Left ventricle myocardium superior (tissue), 1 donor: ENCODE measurements around the gene BCAS3. TPM values are rescaled to one million over a fixed set of nuclear protein-coding genes. Genes with fewer than 3 reads are reported as not detected.

Experiments used
- ATAC-seq: fragments of 200-7000 bp; cut with Tn5 transposase; one replicate; pipeline ENCODE4 v1.9.1; 2020; ENCODE audit warnings: mild to moderate bottlenecking, moderate library complexity
- DNase-seq: peaks from one replicate; pipeline ENCODE4 v3.0.0-alpha.2; 2020
- intact Hi-C: fragments of 100-400 bp; cut with micrococcal nuclease; formaldehyde crosslinking; loops from one replicate; pipeline ENCODE4 v1.11.0; 2022
- total RNA-seq: library from RNA; stranded (reverse); fragmentation: NEBNext Ultra II Directional; extraction: Animal tissue kit (Norgen Biotek cat#: 25700); gene quantifications from one replicate; pipeline ENCODE4 v1.2.1, GENCODE V29; 2021
- donor health status: DM: no; HTN: yes; CAD: no; lungs with severe emphysema.

Gene BCAS3
- total RNA-seq, 1 donor from 2014 or later = 15.9 TPM

DNA sequence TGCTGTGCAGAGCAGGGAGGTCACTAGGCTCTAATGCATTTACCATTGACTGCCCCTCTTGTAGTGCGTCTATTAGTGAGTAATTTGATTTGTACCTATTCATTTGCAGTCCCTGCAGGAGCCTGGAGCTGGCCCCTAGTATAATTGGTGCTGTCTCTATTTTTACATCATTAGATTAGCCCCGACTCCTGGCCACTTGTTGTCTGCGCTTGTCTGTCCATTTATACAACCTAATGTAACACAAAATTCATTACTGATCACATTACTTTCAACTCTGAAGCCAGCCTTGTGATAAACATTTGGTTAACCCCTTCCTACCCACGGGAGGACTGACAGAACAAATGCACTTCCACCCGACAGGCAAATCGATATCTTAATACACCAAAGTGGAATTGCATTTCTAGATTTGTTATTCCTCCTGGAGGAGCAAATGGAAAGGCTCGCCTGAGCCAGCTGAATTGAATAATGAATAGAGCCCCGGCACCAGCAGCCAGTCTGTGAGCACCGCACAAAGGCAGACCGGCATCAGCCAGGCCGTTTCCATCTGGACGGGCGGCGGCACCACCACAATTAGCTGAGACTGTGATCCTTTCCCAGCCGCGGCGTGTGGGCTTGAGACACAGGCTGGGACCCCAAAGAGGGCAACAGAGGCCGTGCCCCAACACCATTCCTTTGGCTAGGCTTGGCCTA lies 703.3 kb downstream of the BCAS3 start:
- DNase-seq (no peak), ATAC-seq (no peak)
- intact Hi-C loops = loop anchor here (10.0 kb wide), 1 partner anchor 376 kb away; no protein-coding TSS in a partner anchor

DNA sequence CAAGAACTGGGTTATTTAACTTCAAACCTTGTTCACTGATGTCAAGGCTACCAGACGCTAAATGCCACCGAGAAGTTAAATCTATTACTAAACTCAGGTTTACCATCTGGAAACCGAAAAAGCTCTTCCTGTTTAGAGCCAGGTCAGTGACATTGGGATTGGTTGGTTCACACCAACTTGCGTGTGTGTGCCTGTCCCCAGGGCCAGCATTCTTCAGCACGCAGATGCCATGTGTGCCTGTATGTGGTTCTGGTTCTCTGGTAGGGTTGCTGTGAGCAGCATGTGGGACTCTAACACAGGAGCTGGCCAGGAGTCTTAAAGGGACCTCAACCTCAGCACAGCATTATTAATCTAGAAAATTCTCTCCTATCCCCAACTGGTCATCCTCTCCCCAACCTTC lies 703.9 kb downstream of the BCAS3 start:
- intact Hi-C loops = loop anchor here (10.0 kb wide), 1 partner anchor 377 kb away; no protein-coding TSS in a partner anchor
- ATAC-seq (no peak), DNase-seq (no peak)

DNA sequence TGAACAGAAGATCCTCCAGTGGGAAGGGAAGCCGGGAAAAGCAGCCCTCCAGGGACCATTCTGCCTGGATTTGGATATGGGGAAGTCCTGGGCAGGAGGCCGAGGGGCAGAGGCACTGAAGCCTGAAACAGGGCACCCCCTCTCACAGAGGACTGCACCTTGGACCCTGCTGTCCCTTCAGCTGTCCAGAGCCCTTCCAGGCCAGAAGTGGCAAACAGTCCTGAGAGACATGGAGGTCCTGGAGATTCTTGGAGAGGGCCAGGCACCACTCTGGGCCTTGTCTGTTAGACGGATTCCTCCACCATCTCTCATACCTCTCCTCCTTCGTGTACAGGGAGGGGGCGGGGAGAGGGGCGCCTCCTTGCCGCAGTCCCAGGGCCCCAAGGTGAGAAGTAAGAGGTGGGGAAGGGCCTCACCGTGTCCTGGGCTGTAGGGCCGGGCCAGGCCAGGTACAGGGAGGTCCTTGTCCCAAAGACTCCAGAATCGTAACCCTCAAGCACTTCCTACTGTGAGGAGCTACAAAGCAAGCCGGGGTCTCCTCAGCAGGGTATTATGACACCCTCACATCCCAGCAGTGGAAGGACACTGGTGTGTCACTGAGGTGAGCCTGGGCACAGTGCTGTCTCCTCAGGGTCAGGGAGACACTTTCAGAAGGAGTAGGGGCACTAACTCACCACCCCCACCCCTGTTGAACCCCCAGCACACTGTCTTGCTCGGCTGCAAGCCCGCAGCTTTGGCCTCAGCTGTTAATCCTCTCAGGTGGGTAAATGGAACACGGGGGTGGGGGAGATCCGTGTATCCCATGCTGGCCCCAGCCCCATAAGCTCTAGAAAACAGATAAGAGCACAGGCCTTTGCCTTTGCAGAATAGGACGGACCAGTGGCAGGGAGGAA lies 705.4 kb downstream of the BCAS3 start:
- intact Hi-C loops = loop anchor here (10.0 kb wide), 1 partner anchor 378 kb away; no protein-coding TSS in a partner anchor
- no peak for DNase-seq
- no peak for ATAC-seq

DNA sequence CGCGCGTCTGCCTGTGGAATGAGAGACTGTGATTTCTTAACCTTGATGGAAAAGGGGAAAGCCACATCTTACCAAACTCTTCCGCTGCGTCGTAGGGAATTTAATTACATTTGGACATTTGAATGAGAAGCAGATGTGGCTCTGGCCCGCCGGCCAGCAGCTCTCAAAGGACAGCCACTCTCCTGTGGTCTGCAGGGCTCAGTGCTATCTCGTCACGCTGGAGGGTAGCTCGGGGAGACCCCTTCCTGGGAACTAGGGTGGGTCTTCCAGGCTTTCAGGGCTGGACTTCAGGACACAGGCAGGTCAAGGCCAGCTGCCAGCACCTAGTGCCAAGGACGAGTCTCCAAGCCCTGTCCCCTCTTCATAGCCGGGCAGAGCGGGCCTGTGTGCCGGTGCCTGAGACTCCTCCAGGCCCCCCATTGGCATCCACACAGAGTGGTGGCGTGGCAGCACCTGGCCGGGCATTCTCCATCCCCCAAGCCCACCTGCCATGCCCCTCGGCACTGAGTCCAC lies 706.1 kb downstream of the BCAS3 start:
- DNase-seq (no peak), ATAC-seq (peak; percentile 68)
- intact Hi-C loops = loop anchor here (10.0 kb wide), 1 partner anchor 379 kb away; no protein-coding TSS in a partner anchor

DNA sequence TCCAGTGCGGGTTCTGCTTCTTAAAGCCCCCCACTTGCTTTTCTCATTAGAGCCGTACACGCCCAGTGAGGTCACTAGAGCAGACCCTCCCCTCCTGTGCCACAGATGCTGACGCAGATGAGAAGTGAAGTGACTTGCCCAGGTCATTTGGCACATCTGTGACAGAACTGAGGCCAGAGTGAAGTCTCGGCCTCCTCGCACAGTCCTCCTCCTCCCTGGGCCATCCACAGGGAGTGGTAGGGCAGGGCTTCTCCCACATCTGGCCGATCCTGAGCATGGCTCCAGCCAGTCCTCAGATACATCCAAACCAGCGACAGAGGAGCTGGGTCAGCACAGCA lies 706.7 kb downstream of the BCAS3 start:
- ATAC-seq (peak; percentile 55), DNase-seq (no peak)
- intact Hi-C loops = loop anchor here (10.0 kb wide), 1 partner anchor 380 kb away; no protein-coding TSS in a partner anchor

DNA sequence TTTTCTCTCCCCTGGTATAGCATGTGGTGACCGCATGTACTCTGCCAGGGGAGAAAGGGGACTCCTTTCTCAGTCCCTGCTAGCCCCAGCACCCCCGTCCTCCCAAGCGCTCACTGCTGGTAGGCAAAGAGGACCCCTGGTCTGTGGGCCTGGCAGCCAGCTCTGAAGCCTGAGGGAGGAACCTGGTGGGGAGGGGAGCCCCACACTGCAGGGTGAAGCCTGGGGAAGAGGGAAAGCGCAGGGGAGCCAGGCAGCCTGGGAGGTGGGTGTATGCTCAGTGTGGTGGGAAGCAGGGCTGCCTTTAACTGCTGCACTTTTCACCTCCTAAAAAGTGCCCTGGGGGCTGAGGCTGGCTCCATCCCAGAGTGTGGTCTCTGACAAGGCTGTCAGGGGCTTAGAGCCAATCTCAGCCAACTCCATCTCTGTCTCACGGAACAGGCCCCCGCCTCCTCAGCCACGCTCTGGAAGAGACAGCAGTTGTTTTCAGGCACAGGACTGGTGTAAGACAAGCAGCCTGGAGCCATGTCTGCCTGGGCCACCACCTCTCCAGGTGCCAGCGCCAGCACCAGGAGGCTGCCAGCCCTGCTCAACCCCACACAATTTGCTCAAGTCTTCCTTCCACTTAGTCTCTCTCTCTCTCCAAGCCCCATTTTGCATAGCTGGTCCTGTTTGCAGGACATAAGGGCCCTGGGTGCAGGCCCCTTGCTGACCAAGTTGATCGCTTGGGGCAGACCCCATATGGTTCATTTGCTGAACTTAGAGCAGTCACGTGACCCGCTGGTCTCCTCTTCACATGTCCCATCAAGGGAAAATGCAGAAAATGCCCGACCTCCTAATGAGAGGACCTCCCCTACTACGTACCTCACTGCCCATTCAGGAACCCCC lies 707.3 kb downstream of the BCAS3 start:
- intact Hi-C loops = loop anchor here (10.0 kb wide), 1 partner anchor 380 kb away; no protein-coding TSS in a partner anchor
- DNase-seq = no peak
- no peak for ATAC-seq

DNA sequence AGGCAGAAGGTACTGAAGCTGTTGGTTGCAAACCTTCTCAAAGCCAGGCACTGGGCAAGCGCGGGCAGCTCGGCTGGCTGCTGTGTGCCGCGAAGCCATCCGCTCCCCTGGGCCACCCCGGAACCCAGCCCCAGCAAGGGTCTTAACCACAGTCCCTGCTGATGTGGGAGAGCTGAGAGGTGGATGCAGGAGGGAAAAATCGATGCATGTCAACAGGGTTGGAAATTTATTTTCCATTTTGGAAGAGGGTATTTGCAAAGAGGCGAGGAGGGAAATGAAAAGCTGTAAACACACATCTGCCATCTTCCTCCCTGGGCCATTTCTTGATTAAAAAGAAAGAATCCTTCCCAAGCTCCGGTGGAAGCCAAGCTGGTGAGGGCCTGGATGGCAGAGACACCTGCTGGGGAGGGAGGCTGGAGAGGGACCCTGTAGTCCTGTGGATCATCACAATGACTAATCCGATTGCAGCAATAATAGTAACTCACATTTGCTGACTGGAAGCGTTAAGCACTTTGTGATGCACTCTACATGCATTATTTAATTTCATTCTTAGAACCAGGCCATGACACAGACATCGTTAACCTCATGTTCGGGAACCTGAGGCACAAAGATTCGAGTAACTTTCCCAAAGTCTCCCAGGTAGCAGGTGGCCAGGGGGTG lies 708.1 kb downstream of the BCAS3 start:
- ATAC-seq (no peak), DNase-seq (no peak)
- intact Hi-C loops = loop anchor here (10.0 kb wide), 1 partner anchor 381 kb away; no protein-coding TSS in a partner anchor

DNA sequence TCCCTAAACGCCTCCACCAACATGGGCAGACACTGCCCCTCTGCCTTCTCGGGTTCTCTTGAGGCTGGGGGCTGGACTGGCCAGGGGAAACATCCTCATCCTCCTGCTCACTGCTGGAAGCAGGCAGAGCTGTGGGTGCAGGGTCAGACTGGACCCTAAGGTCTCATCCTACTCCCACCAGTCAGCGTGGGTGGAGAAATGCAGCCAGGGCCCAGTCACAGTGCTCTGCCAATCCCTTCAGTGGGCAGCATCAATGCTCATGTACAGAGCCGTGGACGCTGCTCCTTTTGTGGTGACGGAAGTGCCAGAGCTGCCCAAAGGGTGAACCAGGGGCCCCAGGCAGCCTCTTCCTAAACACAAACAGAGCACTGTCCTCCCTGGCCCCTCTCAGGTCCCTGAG lies 708.6 kb downstream of the BCAS3 start:
- DNase-seq = no peak
- ATAC-seq = no peak
- intact Hi-C loops = loop anchor here (10.0 kb wide), 1 partner anchor 381 kb away; no protein-coding TSS in a partner anchor

DNA sequence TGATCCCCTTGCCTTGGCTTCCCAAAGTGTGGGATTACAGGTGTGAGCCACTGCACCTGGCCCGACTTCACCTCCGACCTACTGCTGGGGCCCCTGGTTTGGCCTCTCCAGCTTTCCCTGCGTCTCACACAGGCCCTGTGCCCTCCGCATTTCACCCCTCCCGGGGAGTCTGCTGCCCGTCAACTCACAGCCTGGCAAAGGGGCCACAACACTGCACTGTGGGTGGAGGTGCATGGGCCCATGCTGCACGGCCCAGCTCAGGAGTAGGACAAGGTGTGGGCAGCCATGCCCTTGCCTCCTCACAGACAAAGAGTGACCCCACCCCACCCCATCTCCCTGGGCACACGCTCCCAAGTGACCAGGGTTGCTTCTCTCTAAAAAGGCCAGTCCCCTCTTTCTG lies 709.4 kb downstream of the BCAS3 start:
- intact Hi-C loops = loop anchor here (10.0 kb wide), 1 partner anchor 382 kb away; no protein-coding TSS in a partner anchor
- DNase-seq (no peak), ATAC-seq (no peak)

DNA sequence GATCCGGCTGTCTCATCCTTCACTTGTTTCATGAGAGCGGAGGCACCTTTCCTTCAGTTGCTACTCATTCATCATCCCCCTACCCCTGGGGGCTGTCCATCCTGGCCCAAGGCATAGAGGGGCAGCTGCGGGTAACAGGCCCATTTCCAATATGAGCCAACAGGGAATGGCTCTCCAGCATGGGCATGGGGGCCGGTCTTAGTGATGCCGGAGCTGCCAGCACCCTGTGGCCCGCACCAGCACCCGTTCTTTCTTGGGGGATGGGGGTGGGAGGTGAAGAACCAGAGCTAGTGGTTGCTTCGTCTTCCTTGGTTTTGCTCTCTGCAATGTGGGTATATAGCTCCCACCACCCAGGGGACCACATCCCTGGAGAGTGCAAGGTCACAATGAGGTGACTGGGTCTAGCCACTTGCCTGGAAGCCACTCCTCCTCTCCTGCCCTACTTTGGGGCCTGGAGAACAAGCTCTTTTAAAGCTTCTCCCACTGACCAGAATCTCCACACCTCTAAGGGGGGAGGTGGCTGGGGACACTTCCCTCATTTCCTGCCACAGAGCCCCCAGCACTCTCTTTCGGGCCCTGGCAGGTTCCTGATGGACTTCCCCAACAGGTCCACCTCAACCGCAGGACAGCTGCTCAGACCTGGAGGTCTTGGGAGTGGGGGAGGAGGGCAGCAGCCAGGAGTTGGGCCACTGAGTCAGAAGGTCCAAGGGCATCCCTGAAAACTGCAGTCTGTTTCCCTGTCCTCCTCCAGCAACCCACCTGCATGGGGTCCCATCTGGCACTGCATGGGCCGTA lies 710.1 kb downstream of the BCAS3 start:
- intact Hi-C loops = loop anchor here (10.0 kb wide), 1 partner anchor 383 kb away; no protein-coding TSS in a partner anchor
- DNase-seq = no peak
- ATAC-seq = no peak

DNA sequence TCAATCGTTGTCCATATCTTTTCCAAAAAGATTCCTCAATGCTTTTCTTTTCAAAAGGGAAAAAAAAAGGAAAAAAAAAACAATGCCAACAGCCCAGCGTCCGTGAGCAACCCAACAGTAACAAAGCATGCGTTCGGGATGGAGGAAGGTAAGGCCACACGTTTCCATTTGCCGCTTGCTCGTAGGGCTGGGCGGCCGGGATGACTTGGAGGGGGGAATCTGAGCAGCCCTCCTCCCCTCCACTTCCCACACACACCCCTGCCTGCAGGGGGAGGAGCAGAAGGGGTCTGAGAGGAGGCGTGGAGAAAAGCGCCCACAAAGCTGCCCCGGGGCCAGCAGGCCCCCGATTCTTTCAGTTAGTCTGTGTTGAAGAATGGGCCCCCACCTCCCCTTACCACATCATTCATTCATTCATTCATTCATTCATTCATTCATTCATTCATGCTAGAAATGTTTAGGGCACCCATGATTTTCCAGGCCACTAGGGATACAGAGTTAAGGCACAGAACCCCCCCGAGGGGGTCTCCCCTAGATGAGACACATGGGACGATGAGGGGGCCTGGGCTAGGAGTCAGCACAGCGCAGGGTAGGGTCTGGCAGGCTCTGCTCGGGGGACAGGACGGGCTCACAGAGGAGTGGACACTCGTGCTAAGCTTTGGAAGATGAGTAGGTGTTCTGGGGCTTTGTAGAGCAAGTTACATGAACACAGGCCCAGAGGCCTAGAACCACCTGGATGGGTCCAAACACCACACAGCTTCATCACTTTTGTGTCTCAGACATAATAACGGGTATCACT lies 711.1 kb downstream of the BCAS3 start:
- no peak for DNase-seq
- intact Hi-C loops = loop anchor here (10.0 kb wide), 1 partner anchor 384 kb away; no protein-coding TSS in a partner anchor
- no peak for ATAC-seq

DNA sequence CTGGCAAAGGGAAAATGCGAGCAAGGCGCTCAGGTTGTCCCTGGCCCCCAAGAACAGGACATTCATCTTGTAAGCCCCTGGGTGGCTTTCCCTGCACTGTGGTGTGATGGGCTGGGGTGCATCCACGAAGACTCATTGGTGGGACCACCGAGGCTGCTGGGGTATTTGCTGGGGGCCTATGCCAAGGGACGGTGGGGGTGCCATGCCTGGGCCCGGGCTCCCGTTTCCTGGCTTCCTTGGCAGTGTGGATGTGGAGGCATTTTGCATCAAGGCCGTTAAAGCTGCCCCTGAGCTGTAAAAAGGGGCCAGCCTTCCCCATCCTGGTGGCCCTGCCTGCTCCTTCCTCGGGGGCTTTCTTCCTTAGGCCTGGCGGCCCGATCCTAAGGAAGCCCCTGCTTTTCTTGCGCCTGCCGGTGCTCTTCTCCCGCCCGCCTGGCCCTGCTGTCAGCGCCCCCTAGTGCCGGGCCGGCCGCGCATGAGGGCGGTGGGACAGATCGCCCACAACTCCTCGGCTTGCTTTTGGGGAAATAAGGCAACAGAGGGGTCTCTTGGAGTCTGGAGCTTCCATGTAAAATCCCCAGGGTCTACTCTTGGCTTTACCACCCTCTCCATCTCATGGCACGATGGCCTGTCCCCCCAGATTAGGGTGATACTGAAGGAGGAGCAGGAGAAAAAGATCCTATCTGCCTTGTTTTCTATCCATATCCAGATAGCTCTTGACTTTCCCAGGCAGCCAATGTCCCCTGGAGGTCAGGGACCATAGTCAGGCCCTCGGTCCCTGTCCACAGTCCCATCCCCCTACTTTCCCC lies 712.2 kb downstream of the BCAS3 start:
- intact Hi-C loops = loop anchor here (10.0 kb wide), 1 partner anchor 385 kb away; no protein-coding TSS in a partner anchor
- DNase-seq (peak; percentile 82), ATAC-seq (peak; percentile 69)

DNA sequence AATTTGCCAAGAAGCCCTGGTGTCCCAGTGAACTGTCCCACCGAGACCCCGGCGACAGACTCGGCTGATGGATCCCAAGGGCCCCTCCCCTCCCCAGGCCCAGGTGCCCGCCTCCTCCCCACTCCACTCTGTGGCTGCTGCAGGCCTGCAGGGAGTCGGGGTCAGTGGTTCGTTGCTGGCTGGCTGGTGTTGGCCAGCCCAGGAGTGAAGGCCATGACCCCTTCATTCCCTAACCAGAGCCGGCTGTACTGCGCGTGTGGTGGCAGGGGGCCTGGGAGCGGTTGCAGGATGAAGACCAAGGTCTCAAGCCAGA lies 712.8 kb downstream of the BCAS3 start:
- ATAC-seq (peak; percentile 6), DNase-seq (no peak)
- intact Hi-C loops = no loop called here

DNA sequence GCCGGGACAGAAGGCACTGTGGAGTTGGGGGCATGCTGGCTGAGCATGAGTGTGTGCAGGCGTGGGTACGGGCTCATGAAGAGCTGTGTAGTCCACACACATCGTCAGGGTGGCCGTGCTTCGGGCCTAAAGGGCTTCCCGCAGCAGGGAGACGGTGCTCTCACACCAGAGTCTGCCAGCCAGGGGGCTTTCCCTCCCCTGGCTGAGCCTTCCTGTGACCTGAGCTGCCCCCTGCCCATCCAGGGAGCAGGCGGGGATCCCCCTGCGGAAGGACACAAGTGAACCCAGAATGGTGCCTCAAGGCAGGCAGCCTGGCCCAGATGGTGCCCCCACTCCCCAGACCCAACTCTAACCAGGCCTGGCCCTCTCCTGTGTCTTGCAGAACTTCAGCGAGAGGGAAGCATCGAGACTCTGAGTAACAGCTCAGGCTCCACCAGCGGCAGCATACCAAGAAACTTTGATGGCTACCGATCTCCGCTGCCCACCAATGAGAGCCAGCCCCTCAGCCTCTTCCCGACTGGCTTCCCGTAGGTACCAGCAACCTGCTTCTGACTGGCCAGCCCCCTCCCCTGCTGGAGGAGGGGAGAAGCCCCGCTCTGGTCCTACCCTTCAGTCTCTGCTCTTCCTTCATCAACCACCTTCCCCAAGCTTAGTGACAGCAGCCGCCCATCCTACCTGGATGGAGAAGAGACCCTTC lies 714.1 kb downstream of the BCAS3 start:
- DNase-seq (no peak), ATAC-seq (no peak)
- intact Hi-C loops = no loop called here

DNA sequence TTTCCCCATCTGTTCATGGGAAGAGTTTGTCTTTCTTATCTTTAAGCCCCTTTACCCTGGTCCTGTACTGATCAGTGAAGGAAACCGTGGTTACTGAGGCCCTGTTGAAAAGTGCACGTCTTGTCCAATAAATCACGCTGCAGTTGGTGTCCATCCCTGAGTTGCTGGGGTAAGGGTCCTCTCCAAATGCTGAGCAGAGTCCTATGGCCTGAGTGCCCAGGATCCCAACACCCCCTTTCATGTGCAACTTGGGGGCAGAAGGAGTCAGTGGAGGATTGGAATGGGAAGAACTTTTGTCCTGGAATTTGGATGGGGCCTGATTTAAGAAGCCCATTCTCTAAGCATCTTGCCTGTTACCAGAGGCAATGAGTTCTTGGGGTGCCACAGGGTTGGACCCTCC lies 715.0 kb downstream of the BCAS3 start:
- intact Hi-C loops = no loop called here
- ATAC-seq = no peak
- no peak for DNase-seq

DNA sequence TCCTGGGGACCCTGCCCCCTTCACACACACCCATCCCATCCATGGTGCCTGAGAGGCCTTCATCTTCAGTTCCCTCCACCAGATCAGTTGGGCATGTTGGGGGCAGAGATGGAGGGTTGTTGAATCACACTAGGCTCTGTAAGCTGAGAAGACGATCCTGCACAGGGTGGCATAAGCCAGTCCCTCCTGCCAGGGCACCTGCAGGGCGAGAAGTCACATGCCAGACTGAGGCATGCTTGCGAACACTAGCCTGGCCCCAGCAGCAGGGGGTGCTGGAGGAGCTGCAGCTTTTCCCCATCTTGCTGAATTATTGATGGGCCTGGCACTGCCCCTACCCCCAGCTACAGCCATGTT lies 715.9 kb downstream of the BCAS3 start:
- no peak for DNase-seq

More for the DNA sequence above, 715.9 kb downstream of the BCAS3 start:
- intact Hi-C loops = no loop called here
- no peak for ATAC-seq
